DMS79 treated with DMSO at 0.1 percent for 48 hours (cell line): ENCODE data around the gene RBBP8NL.
A peak's percentile ranks its signal among the peaks of the same experiment; 100 is the strongest.

ENCODE experiments used
- DNase-seq: peaks from one replicate; lab custom pipeline; 2025; lab: John Stamatoyannopoulos, UW

Gene RBBP8NL

GRCh38 chr20:62427172-62428001 lies at the start of gene RBBP8NL:
TSS of gene RBBP8NL (minus strand) at chr20:62427539. CDS start at chr20:62419647, 7,892 bp downstream.
- DNase-seq = peak; percentile 92

DNA sequence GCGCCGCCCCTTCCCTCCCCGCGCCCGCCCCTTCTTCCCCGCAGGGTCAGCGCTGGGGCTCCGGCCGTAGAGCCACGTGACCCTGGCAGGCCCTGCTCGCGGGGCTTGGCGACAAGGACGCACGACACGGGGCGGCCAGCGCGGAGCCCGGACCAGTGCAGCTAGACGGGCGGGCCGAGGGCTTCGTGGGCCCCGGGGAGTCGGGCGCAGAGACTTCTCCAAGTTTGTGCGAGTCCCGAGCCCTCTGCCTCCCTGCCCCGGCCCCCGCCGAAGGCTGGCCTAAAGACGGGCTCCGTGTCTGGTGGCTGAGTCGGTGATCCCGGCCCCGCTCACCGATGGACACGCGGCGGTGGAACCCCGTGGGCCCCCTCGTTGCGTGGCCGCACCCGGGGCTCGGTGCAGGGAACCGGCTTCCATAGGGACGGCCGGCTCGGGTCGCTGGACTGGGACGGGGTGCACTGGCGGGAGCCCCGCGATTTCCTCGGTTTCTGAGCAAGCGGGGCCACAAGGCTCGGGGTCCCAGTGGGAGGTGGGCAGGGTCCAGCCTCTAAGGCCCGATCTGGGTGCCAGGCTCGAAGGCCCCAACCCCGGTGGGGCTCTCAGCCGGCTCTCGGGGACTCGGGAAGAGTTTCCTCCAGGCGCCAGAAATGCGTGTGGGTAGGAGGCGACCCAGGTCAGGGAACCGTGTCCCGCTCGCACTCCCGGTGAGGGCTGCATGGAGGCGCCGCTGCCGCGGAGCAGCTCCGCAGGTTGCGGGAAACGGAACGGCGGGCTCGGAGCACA lies 48.9 kb upstream of the RBBP8NL start:
- no peak for DNase-seq

DNA sequence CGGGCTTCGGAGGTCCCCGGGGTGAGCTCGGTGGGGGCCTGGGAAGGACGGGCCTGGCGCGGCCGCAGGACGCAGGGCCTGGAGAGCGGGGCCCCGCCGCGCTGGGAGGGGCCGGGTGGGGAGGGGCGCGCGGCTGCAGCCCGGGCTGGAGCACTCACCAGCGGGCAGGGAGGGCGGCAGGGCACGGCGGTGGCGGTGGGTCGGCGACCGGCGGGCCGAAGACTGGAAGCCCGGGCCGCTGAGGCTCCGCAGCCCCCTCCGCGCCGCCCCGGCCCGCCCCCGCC lies 48.4 kb upstream of the RBBP8NL start, which contains the start of gene GATA5:
GATA5 (minus strand) TSS at position 224 of the 284 bp plus-strand sequence. CDS start 474 bp downstream, outside the sequence.
- no peak for DNase-seq

DNA sequence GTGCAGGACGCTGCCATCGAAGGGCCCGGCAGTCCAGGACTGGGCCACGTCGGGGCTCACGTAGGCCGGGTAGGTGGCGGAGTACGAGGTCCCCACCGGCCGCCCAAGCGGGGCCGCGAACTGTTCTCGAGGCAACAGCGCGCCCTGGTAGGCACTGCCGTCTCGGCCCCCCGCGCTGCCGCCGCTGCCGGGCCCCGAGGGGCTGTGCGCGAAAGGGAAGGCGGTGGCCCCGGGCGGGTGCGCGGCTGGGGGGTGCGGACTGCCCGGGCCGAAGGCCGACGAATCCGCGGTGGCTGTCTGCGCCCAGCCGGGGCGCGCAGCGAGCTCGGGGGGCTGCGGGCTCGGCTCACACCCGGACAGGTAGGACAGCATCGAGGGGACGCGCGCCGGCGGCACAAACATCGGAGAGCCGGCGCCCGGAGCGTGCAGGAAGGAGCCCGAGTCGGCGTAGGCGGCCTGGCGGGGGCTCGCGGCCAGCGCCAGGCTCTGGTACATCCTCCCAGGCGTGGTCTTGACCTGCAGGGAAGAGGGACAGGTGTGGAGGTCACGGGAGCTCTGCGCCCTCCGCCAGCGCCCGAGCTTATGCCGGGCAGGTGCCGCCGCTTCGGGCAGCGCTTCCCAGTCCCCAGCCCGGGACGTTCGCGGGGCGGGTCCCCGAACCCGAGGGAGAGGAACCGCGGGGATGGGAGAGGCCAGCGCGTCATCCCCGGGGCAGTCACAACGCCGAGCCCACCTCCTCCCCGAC lies 47.9 kb upstream of the RBBP8NL start:
- no peak for DNase-seq

DNA sequence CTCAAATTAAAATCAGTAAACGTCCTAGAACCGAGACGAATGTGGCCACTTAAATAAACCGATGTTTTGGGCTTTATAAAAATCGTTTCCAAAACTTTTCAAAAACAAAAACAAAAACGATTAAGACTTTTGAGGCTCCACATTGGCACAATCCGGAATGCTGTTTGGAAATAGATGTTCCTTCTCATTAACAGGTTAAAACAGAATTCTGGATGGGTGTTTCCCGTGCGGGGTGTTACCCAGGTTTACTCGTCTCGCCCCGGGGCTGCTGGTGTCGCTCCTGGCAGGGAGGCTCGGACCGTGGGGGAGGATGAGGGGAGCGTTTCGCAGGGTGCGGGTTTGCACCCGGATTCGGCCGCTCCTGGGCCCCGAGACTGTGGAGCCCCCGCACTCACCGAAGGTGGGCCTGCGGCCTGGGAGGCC lies 47.3 kb upstream of the RBBP8NL start:
- no peak for DNase-seq

- DNase-seq = no peak
Measured at GRCh38 chr20:62473717-62474603, 46.6 kb upstream of the RBBP8NL start.

- no peak for DNase-seq
Measured at GRCh38 chr20:62472941-62473585, 45.7 kb upstream of the RBBP8NL start.

DNA sequence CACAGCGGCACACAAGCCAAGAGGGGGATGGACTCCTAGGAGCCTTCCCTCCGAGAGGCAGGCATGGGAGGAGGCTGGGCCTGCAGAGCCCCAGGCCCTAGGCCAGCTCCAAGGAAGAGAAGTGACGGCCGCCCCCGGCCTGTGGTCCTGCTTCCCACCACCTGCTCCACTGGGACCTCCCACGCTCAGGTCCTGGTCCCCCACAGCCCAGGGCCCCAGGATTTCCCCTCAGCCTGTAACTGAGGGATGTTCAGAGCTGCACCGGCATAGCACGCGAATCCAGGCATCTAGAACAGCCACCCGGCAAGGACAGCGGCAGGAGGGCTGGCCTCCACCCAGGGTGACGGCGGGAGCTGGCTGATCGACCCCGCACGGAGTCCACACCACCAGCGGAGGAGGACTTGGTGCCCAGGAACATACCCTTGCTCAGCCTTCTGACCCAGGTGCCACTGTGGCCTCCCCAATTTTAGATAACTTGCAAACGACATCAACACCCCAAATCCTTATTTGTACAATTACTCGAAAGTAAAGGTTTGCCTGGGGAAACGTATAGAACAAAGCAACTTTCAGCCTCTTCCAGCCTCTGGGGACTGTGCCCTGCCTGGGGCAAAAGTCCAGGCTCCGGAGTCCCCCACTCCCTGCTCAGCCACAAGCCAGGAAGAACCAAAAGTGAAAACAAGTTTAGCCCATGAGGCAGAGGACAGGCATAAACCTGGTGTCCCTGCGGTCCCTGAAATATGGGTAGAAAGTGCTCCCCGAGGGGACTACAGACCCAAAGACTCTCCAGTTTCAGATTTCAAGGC lies 45.0 kb upstream of the RBBP8NL start:
- no peak for DNase-seq

GRCh38 chr20:62470459-62470858 lies 43.1 kb upstream of the RBBP8NL start:
- no peak for DNase-seq

DNA sequence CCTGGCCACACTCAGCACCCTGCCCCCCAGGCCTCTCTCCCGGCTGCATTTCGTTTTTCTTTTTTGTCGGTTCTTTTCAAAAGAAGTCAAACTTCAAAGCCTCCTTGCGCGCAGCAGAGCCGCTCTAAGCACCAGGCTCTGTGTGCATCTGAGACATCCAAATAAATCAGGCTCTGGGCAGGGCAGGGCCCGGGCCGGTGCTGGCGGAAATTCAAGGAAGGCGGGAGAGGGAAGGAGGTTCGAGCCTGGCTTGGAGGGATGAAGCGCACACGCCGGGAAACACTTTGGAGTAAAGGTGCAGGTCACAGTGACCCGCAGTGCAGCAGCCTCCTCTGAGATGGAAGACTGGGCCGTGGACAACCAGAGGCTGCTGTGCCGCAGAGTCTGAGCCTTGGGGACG lies 42.7 kb upstream of the RBBP8NL start:
- no peak for DNase-seq

- DNase-seq = no peak
Measured at GRCh38 chr20:62469352-62469751, 42.0 kb upstream of the RBBP8NL start.

- no peak for DNase-seq
Measured at GRCh38 chr20:62466806-62467537, 39.6 kb upstream of the RBBP8NL start.

DNA sequence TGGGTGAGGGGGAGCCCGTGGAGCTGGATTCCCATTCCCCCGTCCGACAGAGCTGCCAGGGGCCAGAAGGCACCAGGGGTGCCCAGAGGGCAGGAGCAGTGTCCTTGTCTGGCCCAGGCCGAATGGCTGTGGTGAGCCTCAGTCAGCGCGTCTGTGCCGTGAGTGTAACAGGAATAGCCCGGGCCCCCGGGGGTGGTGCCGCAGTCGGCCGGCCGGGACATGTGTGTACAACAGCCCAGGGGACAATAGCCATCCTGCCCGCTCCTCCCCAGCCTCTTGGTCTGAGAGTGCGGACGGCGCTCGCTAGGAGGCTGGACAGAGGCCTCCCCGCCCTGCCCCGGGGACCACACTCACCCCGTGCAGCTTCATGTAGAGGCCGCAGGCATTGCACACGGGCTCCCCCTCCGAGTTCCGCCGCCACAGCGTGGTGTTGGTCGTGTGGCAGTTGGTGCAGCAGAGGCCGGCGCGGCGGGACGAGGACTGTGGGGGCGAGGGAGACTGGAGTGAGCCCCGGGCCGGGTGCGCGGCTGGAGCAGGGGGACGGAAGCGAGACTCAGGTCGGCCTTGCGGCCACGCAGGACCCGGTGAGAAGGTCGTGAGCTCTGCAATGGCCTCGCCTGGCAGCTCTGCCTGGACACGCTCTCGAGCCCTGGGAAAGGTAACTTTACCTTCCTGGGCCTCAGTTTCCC lies 38.9 kb upstream of the RBBP8NL start:
- DNase-seq = no peak

DNA sequence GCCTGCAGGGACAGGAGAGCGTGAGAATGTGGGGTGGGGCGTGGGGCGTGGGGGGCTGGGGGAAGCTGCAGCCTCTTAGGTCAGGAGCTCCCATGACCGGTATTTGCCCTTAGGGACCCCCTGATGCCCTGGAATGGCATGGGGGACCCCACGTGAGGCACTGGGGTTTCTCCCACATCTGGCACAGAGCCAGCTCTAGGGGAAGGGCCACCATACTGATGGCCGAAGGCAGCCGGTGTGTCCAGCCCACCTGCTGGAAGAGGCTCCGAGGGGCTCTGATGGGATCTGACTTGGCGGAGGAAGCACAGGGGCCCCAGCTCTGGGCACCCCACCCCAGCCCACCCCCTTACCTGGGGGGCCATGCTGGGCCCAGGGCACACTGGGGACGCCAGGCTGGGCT lies 37.7 kb upstream of the RBBP8NL start:
- DNase-seq = no peak

- DNase-seq = no peak
Measured at GRCh38 chr20:62464425-62464770, 37.1 kb upstream of the RBBP8NL start.

DNA sequence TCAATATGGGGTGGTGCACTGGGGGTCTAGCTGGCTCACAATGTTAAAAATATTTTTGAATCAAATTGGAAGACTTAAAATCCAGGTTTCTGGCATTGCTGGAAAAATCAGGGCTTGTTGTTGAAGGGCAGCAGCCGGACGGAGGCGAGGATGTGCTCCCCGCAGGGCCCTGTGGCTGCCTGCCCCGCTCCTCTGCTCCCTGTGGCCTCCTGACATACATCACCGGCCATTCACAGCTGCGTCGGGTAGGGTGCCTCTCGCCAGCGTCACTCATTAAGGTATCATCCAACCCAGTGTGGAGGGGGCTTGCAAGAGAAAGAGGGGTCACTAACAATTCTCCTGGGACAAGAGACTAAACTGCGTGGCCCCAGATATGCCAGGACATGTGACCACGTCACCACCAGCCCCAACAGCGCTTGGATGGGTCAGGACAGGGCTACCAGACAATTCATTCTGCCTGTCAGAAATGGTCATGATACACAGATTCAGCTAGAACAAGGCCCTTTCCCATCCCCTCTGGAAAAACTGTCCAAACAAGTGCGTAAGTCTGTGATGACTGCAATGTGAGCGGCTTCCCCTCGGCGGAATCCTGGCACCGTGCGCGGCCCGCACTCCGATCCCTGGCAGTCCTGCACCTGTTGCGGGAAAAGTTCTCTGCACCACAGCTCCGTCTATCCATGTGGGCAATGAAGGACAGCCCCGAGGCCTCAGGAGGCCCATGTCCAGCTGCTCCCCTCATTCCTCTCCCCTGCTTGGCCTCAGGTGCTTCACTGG lies 36.5 kb upstream of the RBBP8NL start:
- no peak for DNase-seq

- DNase-seq = no peak
Measured at GRCh38 chr20:62462976-62463592, 35.7 kb upstream of the RBBP8NL start.

- no peak for DNase-seq
Measured at GRCh38 chr20:62461834-62462233, 34.5 kb upstream of the RBBP8NL start.
